B cell (primary cell): ENCODE data around the gene UBE2J2. TPM values are rescaled to one million over a fixed set of nuclear protein-coding genes. Genes with fewer than 3 reads are reported as not detected.
A peak's percentile ranks its signal among the peaks of the same experiment; 100 is the strongest.

Experiments used
- ATAC-seq: fragments of 200-7000 bp; cut with Tn5 transposase; one replicate; pipeline ENCODE4 v1.10.0; 2021; ENCODE audit warnings: low read depth, mild to moderate bottlenecking, moderate number of reproducible peaks, moderate library complexity
- CTCF ChIA-PET: fragments of 350-600 bp; sonication (Branson Sonifier 250); formaldehyde crosslinking; loops from one replicate; lab custom pipeline; 2021; ENCODE audit warnings: antibody characterized with exemption, inconsistent platforms; lab: Charles Lee
- POLR2A ChIA-PET: fragments of 350-600 bp; sonication (Branson Sonifier 250); formaldehyde crosslinking; loops from one replicate; lab custom pipeline; 2021; ENCODE audit warnings: antibody characterized with exemption; lab: Charles Lee
- DNase-seq: peaks from one replicate; pipeline ENCODE4 v3.0.0; 2013
- H2AFZ ChIP-seq: 2 replicates; pipeline ENCODE4 v1.6.1; 2012; ENCODE audit warnings: mild to moderate bottlenecking, low read depth, low read length; ENCODE audit not compliant: insufficient read depth, poor library complexity, severe bottlenecking
- H3K27ac ChIP-seq, 2 donors: 1 replicate in 1 of 2; 2 replicates in 1 of 2; pipeline ENCODE4 v1.5.1; 2012 to 2013; ENCODE audit warnings: low read length in 2 of 2, mild to moderate bottlenecking in 2 of 2, moderate library complexity in 1 of 2
- H3K27me3 ChIP-seq, 4 experiments: fragments of 200-600 bp in 1 of 4; sonication (generic) in 1 of 4; replicated peaks in 1 of 4; 1 replicate in 2 of 4; 2 replicates in 2 of 4; pipeline versions ENCODE4 v1.6.1 to v1.7.0; 2013 to 2016; ENCODE audit warnings: low read length in 3 of 4, mild to moderate bottlenecking in 2 of 4, mixed read lengths in 1 of 4, moderate library complexity in 1 of 4; ENCODE audit not compliant: insufficient read depth in 4 of 4, control insufficient read depth in 3 of 4; ENCODE audit errors: control extremely low read depth in 1 of 4
- H3K36me3 ChIP-seq, 2 experiments: replicated peaks in 1 of 2; 1 replicate in 1 of 2; 2 replicates in 1 of 2; pipeline versions ENCODE4 v1.6.1 to v1.7.1; 2013; ENCODE audit warnings: low read length in 1 of 2; ENCODE audit not compliant: insufficient read depth in 2 of 2, control insufficient read depth in 1 of 2; ENCODE audit errors: control extremely low read depth in 1 of 2, extremely low read depth in 1 of 2
- H3K4me1 ChIP-seq, 2 donors: fragments of 200-600 bp in 1 of 2; sonication (generic) in 1 of 2; 1 replicate in 1 of 2; 2 replicates in 1 of 2; pipeline versions ENCODE4 v1.5.1 to v1.6.1; 2013 to 2017; ENCODE audit warnings: low read length in 2 of 2; ENCODE audit not compliant: control insufficient read depth in 2 of 2, insufficient read depth in 2 of 2
- H3K4me2 ChIP-seq: replicated peaks from 2 replicates; pipeline ENCODE3; 2012; ENCODE audit warnings: mild to moderate bottlenecking, low read depth, low read length; ENCODE audit not compliant: poor library complexity, severe bottlenecking
- H3K4me3 ChIP-seq, 5 experiments: fragments of 200-600 bp in 1 of 5; sonication (generic) in 1 of 5; 1 replicate in 3 of 5; 2 replicates in 2 of 5; pipeline versions ENCODE4 v1.5.1 to v1.7.0; 2011 to 2016; ENCODE audit warnings: low read length in 4 of 5, mild to moderate bottlenecking in 4 of 5, low read depth in 2 of 5, control low read depth in 1 of 5, moderate library complexity in 1 of 5; ENCODE audit not compliant: insufficient read depth in 1 of 5; ENCODE audit errors: control extremely low read depth in 1 of 5, extremely low read depth in 1 of 5
- H3K79me2 ChIP-seq: fragments of 200-600 bp; sonication (generic); one replicate; pipeline ENCODE4 v1.6.0; 2016; ENCODE audit warnings: low read length; ENCODE audit not compliant: control insufficient read depth, insufficient read depth
- H3K9ac ChIP-seq: fragments of 200-600 bp; sonication (generic); 2 replicates; pipeline ENCODE4 v1.6.1; 2017; ENCODE audit warnings: mild to moderate bottlenecking, low read length, moderate library complexity
- H3K9me3 ChIP-seq, 3 donors: one replicate each; pipeline versions ENCODE4 v1.6.1 to v1.7.1; 2013; ENCODE audit warnings: low read length in 2 of 3; ENCODE audit not compliant: control insufficient read depth in 2 of 3, insufficient read depth in 1 of 3; ENCODE audit errors: control extremely low read depth in 1 of 3
- H4K20me1 ChIP-seq: 2 replicates; pipeline ENCODE4 v1.6.0; 2012; ENCODE audit warnings: mild to moderate bottlenecking, low read length; ENCODE audit not compliant: insufficient read depth, control insufficient read depth, poor library complexity, severe bottlenecking
- H3K27ac Mint-ChIP-seq: one replicate; pipeline ENCODE4 v1.8.0; 2021; ENCODE audit warnings: mixed read lengths
- H3K27me3 Mint-ChIP-seq: one replicate; pipeline ENCODE4 v1.8.0; 2021; ENCODE audit warnings: mixed read lengths
- H3K4me1 Mint-ChIP-seq: one replicate; pipeline ENCODE4 v1.8.0; 2021; ENCODE audit warnings: mixed read lengths
- H3K4me3 Mint-ChIP-seq: one replicate; pipeline ENCODE4 v1.8.0; 2021; ENCODE audit warnings: mixed read lengths
- H3K9me3 Mint-ChIP-seq: one replicate; pipeline ENCODE4 v1.8.0; 2022; ENCODE audit warnings: mixed read lengths; ENCODE audit not compliant: insufficient read depth
- CTCF ChIP-seq: fragments of 200-600 bp; IDR thresholded peaks from one replicate; pipeline ENCODE4 v1.8.0; 2022; ENCODE audit warnings: antibody characterized with exemption, mild to moderate bottlenecking
- EZH2 ChIP-seq: IDR thresholded peaks from 2 replicates; pipeline ENCODE4 v1.6.1; 2012; ENCODE audit warnings: borderline replicate concordance, low read depth, mild to moderate bottlenecking, moderate library complexity, low read length; ENCODE audit not compliant: insufficient read depth, poor library complexity, severe bottlenecking
- WGBS: methylation state at CpG from one replicate; pipeline ENCODE4 v1.1.5; 2013; ENCODE audit warnings: missing lambda C conversion rate; ENCODE audit not compliant: insufficient coverage; 5-methylcytosine and 5-hydroxymethylcytosine counted together
- intact Hi-C: fragments of 100-400 bp; cut with micrococcal nuclease; formaldehyde crosslinking; loops from one replicate; pipeline ENCODE4 v1.10.0; 2022
- polyA plus RNA-seq: library from polyadenylated mRNA; depleted of rRNA; stranded (reverse); fragments of >200 nt; gene quantifications from 2 replicates; pipeline ENCODE4 v1.2.3, GENCODE V29; 2012
- total RNA-seq, 2 donors: library from RNA; stranded (reverse); fragments of 120-200 nt in 1 of 2; gene quantifications; 1 replicate in 1 of 2; 2 replicates in 1 of 2; pipeline versions ENCODE4 v1.2.3 to v1.2.4, GENCODE V29; 2013 to 2022

Gene UBE2J2
- total and polyA plus RNA-seq, 2 donors (not counting 1 experiment from before 2014, with no cell fraction given), result 40.1 to 115 TPM

GRCh38 chr1:1204998-1205768, 68.5 kb downstream of the UBE2J2 start:
- WGBS, result 87% methylated on average over 19 of the region's 19 CpGs

More at GRCh38 chr1:1204998-1205768, 68.5 kb downstream of the UBE2J2 start:
- Histone ChIP-seq H2AFZ (no peak overlapping the region), H3K4me1 (peaks cover 49 to 56% of the 10 kb centered on the region in 2 donors), H3K79me2 (no peaks in the 10 kb centered on the region), H3K4me3 (peak overlapping the region in 2 of 5 experiments; percentile 34 to 61), H3K9me3 (peaks cover 0 to 22% (median 0%) of the 10 kb centered on the region in 3 donors), H3K27ac (no peak overlapping the region), H4K20me1 (no peaks in the 10 kb centered on the region), H3K27me3 (peaks cover 0 to 46% (median 16%) of the 10 kb centered on the region in 4 experiments), H3K9ac (no peak overlapping the region), H3K4me2 (peak overlapping the region; percentile 97), H3K36me3 (no peaks in the 10 kb centered on the region)
- peaks cover 9% of the 10 kb centered on the region for H3K27me3 Mint-ChIP-seq
- peaks cover 29% of the 10 kb centered on the region for H3K4me1 Mint-ChIP-seq
- intact Hi-C loops, result loop anchor here (5.0 to 10.0 kb wide), 2 partner anchors 48 to 170 kb away; no protein-coding TSS in a partner anchor
- no peaks in the 10 kb centered on the region for H3K9me3 Mint-ChIP-seq
- ChIA-PET CTCF (interaction anchor here (0.7 to 4.9 kb wide), 2 partner anchors 83 to 87 kb away, joined by 3 to 39 read pairs; no protein-coding TSS in a partner anchor), POLR2A (interaction anchor here (0.8 to 1.2 kb wide), 2 partner anchors 31 to 83 kb away, joined by 3 to 4 read pairs; partner anchors contain the start of gene TTLL10)
- ATAC-seq, result no peak
- H3K4me3 Mint-ChIP-seq, result peak overlapping the region; percentile 74
- no peak overlapping the region for H3K27ac Mint-ChIP-seq
- TF ChIP-seq EZH2 (no peak), CTCF (no peak)
- peak; percentile 38 for DNase-seq
